GM04504 (cell line): ENCODE results near the gene P2RX4.
"Not testable (repeated sequence)": the region's sequence is repeated elsewhere in the genome, so short reads cannot be mapped to it uniquely, and the experiment has no call there.

Experiments used
- DNase-seq: peaks from one replicate; pipeline ENCODE4 v3.0.0-alpha.2; 2012; ENCODE audit warnings: low read depth

P2RX4 gene

DNA sequence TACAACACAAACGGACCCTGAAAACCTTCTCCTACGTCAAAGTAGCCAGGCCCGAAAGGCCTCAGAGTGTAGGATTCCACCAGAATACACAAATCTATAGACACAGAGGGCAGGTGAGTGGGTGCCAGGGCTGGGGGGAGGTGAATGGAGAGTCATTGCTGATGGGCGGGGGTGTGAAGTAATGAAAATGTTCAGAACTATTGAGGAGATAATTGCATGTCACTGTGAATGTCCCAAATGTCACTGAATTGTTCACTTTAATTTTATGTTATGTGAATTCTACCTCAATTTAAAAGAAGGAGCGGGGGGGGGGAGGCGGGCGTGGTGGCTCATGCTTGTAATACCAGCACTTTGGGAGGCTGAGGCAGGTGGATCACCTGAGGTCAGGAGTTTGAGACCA, 36.0 kb downstream of the P2RX4 start:
- no peak for DNase-seq

DNA sequence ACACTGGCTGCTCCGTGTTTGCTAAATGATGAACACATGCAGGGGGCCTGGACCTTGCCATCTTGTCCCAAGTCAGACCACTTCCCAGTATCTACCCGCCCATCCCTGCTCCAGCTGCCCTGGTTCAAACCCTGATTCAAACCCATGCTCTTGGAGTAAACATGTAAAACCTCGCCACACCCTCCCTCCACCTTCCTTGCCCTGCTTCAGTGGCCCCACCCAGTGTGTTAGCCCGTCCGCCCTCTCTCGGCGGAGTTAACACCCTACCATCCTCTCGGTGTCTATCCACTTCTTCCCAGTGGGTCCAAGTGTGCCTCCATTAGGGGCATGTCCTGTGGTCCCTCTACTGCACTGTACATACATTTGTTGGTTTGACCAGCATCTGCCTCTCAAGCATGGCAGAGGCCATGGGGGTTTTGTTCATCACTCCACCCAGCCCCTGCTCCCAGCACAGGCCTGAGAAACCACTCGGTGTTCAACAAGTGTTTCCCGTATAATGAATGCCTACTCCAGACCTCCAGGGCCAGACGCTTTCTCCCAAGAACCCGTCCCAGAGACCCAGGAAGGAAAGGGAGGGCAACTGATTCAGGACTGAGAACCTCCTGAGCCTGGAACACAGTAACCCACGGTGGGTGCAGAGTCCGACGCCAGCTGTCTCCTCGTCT, 37.1 kb downstream of the P2RX4 start:
- DNase-seq = no peak

DNA sequence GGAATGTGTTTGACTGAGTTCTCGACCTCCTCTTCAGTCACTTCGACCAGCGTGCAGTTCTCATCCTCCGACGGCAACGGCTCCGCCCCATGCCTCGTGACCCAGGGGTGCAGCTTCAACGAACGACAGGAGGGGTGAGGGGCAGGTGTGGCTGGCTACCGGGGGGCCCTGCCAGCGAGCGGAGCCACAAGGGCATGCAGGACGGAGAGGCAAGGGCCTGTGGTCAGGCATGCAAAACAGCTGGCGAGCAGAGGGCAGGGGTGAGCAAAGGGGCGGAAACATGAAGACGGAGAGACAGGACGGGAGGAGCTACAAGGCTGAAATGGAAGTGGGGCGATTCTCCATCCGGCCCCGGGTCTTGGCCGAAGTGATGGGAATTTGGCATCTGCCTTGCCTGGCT, 38.7 kb downstream of the P2RX4 start:
- no peak for DNase-seq

DNA sequence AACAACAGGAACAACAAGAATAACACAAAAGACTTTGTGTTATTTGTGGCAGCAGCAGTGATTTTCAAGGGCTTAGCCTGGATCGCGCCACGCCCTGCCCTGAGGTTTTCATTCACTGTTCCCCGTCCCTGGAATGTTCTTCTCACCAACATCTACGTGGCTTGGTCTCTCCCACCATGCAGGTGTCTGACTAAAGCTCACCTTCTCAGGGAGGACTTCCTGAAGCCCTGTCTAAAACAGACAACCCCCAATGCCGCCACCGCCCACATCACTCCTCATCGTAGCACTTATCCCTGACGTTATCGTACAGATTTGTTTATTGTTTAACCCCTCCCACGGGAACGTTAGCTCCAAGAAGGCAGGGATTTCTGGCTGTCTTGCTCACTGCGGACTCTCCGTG, 40.4 kb downstream of the P2RX4 start:
- DNase-seq = no peak

DNA sequence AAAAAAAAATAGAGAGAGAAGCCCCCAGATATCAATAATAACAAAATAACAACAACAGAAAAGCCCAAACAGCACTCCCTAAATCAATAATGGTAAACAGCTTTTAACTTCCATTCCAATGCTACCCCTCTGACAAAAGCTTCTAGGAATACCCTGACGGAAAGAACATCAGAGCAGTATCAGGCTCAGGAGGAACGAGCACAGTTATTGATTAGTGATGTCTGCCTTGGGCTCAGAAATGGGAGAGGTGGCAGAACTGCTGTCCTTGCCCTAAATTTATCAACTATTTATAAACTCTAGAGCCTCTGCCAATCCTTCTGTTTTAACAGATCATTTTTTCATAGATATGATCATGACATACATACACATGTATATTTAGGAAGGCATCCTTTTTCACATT, 41.9 kb downstream of the P2RX4 start:
- DNase-seq = no peak

DNA sequence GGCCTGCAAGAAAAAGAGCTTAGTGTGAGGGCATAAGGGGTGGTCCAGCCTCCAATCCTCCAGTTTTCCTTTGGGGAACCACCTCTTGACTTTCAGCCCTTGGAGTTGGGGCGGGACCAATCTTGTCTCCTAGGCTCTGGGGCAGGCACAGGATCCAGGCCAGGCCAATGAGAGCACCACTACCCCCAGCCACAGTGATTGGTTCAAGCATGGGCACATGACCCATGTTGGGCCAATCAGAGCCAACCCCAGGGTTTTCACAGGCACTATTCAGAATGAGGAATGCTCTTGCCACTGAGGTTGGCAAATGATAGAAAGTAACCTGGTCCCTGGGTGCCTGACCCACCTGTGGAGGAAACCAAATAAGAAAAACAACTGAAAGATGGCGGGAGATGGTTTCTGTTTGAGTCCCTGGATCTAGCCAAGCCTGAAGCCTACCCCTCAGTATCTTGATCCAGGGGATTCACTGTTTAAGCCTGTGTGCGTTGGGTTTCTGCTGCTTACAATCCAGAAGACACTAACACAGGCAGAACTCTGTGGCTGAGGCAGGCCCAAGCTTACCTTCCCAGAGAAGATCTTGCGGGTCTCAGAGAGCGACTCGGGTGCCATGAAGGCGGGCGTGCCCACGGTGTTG, 42.9 kb downstream of the P2RX4 start:
- DNase-seq = no peak

DNA sequence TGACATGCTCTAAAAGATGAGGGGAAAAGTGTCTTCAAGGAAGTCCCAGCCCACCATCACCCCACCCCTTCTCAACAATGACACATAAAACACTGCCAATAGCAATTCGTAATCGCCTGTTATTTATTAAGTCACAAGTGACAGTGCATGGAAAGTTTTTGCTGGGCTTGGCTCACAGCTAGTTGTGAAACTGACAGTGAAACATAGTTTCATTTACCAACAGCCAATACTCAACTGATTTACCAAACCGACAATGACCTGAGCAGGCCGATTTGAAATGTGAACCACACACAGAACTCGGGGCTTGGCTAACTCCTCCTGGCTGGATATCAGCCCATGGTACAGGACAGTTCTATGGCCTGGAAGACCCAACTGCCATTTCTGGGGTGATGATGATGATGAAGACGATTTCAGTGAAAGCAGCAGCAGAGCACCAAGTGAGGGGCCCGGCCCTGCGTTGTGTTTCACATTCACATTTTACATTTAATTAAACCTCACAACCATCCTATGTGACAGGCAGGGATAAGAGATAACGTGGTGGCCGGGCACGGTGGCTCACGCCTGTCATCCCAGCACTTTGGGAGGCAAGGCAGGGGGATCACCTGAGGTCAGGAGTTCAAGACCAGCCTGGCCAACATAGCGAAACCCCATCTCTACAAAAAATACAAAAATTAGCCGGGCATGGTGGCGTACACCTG, 43.9 kb downstream of the P2RX4 start:
- no peak for DNase-seq

DNA sequence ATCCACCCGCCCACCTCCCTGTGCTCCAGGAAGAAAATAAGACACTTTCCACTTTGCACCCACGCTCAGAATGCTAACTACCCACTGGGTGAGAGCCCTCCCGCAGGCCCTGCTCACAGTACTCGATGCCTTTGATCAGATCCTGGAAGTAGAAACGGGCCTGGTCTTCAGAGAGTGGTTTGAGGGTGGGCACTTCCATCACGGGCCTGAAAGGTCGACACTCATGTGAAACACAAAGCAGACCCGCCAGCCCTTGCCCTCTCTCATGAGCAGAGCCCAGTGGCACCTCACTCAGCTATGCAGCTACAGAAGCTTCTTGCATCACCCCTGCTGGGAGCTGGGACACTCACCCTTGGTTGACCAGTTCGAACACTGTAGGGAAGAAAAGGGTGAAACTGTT, 45.5 kb downstream of the P2RX4 start:
- DNase-seq = no peak

DNA sequence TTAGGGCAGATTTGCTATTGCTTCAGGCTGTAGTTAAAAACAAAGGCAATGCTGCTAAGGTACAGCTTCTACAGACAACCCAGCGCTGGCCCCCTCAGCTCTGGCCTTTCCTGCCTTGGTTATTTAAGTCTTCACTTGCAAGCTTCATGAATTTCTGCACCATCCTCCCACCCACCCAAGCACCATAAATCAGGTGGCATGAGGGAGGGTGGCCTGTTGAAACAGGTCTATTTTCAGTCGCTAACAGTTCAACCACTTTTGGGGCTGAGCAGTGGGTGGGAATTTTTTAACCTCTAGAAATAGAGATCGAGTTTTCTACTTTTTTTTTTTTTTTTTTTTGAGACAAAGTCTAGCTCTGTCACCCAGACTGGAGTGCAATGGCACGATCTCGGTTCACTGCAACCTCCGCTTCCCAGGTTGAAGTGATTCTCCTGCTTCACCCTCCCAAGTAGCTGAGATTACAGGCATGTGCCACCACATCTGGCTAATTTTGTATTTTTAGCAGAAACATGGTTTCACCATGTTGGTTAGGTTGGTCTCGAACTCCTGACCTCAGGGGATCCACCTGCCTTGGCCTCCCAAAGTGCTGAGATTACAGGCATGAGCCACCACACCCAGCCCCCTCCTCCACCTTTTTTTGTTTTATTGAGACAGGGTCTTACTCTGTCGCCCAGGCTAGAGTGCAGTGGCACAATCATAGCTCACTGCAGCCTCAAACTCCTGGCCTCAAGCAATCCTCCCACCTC, 47.9 kb downstream of the P2RX4 start:
- DNase-seq = not testable (repeated sequence)

DNA sequence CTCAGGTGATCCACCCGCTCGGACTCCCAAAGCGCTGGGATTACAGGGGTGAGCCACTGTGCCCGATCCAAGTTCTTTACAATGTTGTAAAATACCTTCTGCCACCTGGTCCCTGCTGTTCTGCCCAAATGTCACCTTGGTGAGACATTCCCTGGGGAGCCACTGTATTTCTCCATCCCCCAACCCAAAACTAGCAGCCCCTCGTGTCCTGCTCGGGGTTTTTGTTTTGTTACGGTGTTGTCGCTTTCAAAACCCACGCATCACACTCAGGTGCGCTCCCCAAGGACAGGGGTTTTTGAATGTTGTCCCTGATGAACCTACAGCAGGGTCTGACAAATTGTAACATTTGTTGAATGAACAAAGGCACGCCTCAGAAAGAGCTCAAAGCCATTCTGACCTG, 49.1 kb downstream of the P2RX4 start:
- no peak for DNase-seq

DNA sequence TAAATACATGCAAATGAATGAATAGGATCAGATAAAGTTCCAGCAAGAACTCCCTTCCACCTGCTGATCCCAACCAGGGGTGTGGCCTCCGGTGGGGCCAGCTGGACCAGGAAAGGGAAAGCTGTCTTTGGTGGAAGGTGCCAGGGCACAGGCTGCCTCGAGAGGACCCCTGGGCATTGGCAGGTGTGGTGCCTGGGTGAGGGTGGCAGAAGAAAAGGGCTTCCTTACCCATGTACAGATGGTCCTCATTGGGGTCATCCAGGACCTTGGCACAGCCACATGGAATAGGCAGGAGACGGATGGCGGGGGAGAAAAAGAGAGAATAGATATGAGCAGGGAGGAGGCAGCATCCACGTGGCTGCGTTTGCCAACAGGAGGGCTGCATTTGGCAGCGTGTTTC, 50.2 kb downstream of the P2RX4 start:
- DNase-seq = no peak

DNA sequence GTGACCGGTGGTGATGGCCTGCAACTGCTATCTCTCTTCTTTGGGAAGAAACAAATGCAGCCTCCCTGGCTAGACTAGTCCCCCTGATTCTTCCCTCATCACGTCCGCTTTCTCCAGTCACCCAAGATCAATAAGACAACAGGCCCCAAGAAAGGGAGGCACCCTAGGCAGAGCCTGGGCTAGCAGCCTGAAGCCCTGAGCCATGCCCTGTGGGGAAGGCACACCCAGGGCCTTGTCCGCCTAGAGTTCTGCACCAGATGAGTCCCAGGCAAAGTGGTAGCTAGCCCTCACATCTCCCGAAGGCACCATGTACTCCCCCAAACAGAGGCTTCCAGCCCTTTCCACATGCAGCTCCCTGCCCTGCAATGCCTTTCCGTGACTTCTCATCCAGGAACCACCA, 51.5 kb downstream of the P2RX4 start:
- DNase-seq = no peak

DNA sequence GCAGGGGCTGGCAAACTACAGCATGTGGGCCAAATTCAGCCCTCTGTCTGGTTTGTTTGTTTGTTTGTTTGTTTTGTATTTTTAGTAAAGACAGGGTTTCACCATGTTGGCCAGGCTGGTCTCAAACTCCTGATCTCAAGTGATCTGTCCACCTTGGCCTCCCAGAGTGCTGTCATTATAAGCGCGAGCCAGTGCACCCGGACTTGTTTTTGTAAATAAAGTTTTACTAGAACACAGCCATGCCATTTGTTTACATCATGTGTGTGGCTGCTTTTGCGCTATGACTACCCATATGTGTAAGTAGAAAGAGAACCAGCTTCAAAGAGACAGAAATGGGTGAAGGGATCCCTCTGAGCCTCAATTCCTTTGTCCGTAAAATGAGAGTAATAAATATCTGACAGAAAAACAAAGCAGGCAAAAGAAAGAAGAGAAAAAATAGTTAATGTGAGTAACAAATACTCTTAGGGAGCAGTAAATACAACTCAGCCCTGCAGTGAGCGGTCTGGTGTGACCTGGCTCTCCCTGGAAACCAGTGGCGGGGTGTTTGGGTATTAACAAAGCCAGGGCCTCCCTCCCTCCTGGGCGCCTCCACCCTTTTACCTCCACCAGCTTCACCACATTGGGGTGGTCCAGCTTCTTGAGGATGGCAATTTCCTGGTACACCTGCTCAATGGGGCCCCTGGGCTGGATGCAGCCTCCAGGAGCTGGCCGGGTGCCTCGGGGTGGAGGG, 53.4 kb downstream of the P2RX4 start:
- DNase-seq = no peak

DNA sequence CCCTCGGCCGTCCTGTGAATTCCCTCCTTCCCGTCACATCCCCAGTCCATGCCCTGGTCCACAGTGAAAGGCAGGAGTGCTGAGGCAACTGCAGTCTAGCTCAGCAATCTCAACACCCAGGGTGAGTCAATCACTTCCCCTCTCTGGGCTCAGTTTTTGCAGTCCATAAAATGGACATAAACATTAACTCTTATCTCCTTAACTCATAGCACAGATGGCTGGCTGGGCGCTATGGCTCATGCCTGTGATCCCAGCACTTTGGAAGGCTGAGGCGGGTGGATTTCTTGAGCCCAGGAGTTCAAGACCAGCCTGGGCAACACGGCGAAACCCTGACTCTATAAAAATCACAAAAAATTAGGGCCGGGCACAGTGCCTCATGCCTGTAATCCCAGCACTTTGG, 54.2 kb downstream of the P2RX4 start:
- DNase-seq = no peak

DNA sequence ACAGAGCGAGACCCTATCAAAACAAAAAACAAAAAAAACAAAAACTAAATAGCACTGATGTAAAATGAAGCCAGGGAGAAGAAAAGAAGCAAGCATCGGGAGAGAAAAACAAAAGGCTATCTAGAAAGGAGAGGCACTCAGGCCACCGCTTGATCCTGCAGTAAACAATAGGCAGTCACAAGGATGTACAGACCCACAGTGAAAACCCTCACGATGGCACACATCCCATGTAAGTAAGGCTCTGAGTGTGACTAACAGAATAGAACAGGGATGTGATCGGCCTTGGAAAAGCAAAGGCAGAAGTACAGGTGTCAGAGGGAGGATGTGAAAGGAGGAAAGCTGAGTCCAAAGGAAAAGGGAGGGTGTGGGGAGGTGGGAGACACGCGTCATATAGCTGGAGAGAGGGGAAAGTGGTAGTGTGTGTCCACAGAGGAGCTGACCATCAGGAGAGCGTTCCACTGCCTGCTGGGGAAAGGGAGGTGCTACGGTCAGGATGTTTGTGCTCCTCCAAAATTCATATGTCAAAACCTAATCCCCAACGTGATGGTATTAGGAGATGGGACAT, 55.1 kb downstream of the P2RX4 start:
- DNase-seq = no peak

DNA sequence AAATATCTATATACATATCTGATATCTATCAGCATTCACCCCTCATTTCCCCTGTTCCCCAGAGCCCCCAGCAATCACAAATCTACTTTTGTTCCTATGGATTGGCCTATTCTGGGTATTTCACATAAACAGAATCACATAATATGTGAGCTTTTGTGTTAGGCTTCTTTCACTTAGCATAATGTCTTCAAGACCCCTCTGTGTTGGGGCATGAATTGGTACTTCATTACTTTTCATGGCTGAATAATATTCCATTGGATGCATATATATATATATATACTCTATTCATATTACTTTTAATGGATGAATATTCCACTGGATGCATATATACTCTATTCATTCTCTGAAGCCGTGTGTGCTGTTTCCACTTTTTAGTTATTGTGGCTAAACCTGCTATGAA, 57.9 kb downstream of the P2RX4 start:
- no peak for DNase-seq

DNA sequence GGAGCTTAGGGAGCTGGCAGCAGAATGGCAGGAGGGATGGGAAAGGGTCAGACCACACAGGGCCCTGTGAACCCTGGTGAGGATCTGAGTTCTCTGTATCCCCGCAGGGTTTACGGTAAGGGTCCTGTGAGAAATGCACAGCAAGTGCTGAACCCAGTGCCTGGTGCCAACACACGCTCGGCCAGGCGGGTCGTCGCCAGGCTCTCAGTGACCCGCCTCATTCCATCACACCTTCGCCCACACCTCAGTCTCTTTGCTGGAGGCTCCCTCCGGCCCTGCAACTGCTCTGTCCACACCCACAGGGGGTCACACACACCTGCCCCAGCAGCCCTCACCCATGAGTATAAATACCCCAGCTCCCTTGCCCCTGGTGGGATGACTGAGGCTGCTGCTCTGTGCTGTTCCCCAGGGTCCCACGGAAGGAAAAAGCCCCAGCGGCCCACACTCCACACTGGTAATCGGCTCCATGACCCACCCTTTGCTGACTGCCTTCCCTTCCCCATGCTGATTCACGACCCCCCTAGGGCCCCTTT, 63.5 kb downstream of the P2RX4 start:
- DNase-seq = no peak

DNA sequence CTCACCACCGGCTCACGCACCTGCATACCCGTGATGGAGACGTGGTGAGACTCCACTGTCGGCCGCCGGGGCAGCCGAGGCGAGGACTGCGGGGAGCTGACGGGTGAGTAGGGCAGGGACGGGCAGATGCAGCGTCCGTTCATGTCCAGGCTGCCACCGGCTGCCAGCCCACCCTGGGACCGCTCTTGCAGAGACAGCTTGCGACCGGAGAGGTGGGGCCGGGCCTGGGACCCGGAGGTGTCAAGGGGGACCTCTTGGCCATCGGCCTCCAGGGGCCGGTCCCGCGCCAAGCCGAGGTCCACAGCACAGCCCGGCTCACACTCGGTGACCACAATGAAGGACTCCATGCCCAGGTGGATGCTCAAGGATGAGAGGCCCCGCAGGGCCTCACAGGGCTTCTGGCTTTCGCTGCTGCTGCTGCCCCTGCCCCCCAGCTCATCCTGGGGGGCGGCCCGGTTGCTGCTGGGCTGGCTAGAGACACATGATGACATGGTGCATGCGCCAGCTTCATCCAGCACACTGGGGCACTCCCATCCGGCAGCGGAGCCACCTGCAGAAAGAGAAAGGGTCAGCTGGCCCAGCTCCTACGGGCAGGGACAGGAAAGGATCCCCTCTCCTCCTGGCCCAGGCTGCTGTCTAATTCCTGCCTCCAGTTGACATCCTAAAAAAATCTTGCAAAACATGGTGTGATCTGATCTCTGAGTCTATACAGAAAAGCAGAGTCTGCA, 64.3 kb downstream of the P2RX4 start:
- no peak for DNase-seq

DNA sequence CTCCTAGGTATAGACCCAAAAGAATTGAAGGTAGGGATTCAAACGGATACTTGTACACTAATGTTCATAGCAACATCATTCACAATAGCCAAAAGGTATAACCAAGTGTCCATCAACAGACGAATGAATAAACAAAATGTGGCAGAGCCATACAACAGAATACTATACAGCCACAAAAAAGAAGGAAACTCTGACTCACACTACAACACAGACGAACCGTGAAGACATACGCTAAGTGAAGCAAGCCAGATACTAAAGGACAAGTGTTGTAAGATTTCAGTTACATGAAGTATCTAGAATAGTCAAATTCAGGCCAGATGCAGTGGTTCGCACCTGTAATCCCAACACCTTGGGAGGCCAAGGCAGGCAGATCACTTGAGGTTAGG, 67.4 kb downstream of the P2RX4 start:
- no peak for DNase-seq

DNA sequence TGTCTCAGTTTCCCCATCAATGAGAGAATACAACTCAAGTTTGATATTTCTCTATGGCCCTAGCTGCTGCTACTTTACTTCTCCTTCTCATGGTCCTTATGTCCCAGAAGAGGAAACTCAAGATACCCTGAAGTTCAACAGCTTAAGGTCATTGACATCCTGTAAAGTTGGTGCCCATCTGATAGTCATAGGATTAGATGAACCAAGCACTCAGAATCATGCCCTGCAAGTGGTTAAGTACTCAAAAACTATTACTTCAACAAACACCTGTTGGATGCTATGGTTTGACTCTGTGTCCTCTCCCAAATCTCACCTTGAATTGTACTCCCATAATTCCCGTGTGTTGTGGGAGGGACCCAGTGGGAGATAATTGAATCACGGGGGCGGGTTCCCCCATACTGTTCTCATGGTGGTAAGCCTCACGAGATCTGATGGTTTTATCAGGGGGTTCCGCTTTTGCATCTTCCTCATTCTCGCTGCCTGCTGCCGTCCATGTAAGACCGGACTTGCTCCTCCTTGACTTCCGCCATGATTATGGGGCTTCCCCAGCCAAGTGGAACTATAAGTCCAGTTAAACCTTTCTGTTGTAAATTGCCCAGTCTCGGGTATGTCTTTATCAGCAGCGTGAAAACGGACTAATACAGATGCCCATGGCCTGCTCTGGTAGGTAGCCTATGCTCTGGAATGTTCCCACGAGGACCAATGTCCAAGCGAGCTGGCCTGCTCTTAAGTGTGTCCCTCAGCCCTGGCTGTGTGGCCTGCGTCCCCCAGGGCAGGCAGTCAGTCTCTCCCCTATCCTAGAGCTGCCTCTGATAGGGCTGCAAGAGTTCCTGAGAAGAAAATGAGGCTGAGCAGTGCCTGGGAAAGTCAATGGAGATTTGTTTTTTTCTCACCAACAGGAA, 68.5 kb downstream of the P2RX4 start:
- DNase-seq = no peak
